HG03575 (cell line): ENCODE results near the gene KRT31.
"Not testable (repeated sequence)": the region's sequence is repeated elsewhere in the genome, so short reads cannot be mapped to it uniquely, and the experiment has no call there.

Experiments used
- ATAC-seq: cut with Tn5 transposase; IDR thresholded peaks from one replicate; pipeline ENCODE4 v1.9.1; 2021; ENCODE audit not compliant: unreplicated experiment, insufficient number of reproducible peaks, low FRiP score; ENCODE audit errors: extremely low read depth

Gene KRT31

GRCh38 chr17:41394254-41394996 is 3.0 kb downstream of the KRT31 start:
- ATAC-seq = no peak

DNA sequence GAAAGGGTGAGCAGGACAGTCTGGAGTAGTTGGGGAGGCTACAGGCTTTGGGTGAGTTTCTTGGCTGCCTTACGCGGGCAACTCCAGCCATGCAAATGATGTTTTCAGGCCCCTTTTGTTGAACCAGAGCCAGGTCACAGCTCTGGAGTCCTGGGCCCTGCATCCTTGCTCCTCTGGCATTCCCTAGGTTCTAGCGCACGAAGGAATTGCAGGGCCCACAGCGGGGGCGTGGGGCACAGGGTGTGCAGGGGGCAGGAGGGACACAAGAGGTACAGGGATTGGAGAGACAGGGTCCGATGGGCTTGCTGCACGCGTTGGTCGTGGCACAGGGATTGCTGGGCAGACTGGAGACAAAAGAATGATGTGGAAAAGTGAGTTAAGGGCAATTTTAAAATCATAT is 3.6 kb downstream of the KRT31 start:
- ATAC-seq = no peak

DNA sequence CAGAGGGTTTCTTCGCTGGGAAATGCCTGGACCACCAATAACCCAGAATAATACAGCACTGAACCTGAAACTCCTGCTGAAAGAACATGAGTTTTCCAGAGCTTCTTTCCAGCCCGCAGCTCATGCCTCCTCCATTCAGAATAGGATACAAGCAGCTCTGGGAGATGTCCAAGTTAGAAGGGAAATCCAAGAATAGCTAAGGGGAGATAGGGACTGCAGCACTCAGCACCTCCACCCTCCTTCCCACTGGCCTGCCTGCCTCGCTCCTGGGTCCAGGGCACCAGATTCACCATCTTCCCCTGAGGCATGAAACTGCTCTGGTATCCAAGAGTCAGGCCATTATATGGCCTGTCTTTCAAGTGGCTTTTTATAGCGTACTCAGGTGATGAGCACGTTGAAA is 4.1 kb downstream of the KRT31 start:
- no peak for ATAC-seq

DNA sequence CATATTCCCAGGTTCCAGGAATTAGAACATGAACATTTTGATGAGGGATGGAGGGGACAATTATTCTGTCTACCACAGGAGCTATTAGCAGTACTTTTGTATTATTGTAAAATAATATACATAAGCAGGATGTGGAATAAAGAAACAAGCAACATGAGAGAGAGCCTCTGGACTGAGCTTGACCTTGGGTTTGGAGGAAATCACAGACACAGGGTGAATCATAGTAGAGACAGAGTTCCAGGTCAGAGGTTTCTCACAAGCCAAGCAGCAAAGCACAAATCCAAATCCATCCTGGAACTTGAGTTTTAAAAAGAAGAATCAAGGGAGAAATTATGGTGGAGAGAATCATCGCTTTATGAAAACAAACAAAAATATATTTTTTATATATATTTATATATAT is 5.1 kb downstream of the KRT31 start:
- no peak for ATAC-seq

GRCh38 chr17:41391535-41391934 is 5.9 kb downstream of the KRT31 start:
- no peak for ATAC-seq

GRCh38 chr17:41390411-41390938 is 6.9 kb downstream of the KRT31 start:
- no peak for ATAC-seq

GRCh38 chr17:41387670-41388069 is 9.7 kb downstream of the KRT31 start:
- no peak for ATAC-seq

GRCh38 chr17:41386227-41386626 is 11.2 kb downstream of the KRT31 start:
- ATAC-seq = no peak

DNA sequence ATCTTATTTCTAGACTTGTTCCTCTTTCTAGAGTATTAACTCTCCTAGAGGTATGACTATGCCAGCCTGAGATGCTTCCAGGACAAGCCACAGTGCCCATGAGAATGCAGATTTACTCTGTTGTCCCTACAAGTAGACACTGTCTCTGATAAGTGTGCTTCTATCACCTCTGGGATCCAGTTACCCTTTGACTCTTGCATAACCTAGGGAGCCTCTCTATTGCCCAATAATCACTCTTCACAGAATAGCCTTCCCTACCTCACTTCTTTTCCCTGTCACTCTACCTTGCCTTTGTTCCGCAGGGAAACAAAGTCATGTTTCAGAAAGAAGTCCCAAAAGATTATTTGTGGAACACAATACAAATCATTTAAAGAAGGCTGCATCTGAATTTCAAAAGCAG is 13.7 kb downstream of the KRT31 start:
- ATAC-seq = no peak

DNA sequence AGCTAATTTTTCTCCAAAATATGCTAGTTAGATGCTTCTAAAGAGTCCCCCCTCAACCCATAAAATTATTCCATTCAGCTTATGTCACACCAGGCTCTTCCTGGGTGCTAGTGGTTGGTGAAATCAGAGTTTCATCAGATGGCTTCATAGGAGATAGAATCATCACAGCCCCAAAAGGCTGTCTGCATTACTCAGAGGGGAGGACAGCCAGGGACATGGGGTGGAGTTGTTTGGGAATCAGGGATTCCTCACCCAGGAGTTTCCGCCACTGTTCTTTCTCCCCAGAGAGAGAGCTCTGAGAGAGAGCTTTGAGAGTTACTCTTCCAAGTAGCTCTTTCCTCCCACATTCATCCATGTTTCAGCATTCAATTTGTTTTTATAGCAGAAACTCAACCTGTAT is 15.0 kb downstream of the KRT31 start:
- ATAC-seq = no peak

- ATAC-seq = not testable (repeated sequence)
Measured at GRCh38 chr17:41381943-41382342, 15.5 kb downstream of the KRT31 start, which contains the start of gene KRT34. TSS of gene KRT34 (minus strand) at chr17:41382306. CDS start at chr17:41382246, 60 bp downstream.

DNA sequence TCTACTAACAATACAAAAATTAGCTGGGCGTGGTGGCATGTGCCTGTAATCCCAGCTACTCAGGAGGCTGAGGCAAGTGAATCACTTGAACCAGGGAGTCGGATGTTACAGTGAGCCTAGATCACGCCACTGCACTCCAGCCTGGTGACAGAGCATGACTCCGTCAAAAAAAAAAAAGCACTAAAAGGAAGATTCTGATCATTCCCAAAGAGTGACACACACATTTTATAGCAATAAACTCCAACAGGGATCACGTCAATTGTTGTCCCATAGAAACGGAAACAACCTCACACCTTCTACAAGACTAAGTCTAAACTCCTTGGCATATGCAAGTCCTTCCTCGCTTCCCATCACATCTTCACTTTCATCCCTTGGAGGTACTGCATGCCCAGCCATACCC is 17.3 kb downstream of the KRT31 start:
- not testable (repeated sequence) for ATAC-seq

DNA sequence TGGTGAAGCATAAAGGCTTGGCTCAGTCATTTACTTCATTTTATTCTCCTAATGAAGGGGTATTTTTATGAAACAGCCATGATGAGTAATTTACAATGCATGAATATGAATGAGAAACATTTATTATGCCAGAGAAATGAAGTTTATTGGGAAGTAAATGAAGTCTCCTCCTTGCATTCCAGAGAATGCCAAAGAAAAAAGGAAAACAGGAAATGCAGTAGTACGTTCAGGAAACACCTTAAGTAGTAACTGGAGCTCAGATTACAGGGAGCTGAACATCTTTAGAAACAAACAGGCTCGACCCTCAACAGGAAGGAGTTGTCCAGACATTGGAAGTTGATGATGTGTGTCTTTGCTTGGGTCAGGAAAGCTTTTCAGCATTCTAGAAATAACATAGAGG is 19.9 kb downstream of the KRT31 start:
- no peak for ATAC-seq

GRCh38 chr17:41369713-41370112 is 27.7 kb downstream of the KRT31 start, which contains the start of gene KRT33B:
TSS of gene KRT33B (minus strand) at chr17:41369813. CDS start at chr17:41369750, 63 bp downstream.
- no peak for ATAC-seq

GRCh38 chr17:41369023-41369422 is 28.4 kb downstream of the KRT31 start:
- ATAC-seq = no peak

DNA sequence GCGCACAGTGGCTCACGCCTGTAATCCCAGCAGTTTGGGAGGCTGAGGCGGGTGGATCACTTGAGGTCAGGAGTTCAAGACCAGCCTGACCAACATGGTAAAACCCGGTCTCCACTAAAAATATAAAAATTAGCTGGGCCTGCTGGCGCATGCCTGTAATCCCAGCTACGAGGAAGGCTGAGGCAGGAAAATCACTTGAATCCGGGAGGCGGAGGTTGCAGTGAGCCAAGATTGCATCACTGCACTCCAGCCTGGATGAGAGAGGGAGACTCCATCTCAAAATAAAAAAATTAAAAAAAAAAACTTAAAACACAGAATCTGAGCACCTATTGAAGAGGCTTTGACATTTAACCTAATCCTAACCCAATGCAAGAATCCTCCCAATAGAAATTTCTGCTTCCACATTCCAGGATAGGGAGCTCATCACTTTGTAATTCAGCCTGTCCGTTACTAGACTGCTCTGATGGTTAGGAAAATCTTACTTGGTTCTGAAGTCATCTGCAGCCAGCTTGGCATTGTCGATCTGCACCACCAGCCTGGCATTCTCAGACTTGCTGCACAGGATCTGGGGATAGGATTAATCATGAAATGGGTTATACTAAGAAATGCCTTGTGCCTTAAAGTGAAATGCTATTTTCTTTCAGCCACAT is 29.9 kb downstream of the KRT31 start:
- ATAC-seq = no peak

GRCh38 chr17:41366070-41366469 is 31.3 kb downstream of the KRT31 start:
- no peak for ATAC-seq

GRCh38 chr17:41363881-41364280 is 33.5 kb downstream of the KRT31 start:
- no peak for ATAC-seq

DNA sequence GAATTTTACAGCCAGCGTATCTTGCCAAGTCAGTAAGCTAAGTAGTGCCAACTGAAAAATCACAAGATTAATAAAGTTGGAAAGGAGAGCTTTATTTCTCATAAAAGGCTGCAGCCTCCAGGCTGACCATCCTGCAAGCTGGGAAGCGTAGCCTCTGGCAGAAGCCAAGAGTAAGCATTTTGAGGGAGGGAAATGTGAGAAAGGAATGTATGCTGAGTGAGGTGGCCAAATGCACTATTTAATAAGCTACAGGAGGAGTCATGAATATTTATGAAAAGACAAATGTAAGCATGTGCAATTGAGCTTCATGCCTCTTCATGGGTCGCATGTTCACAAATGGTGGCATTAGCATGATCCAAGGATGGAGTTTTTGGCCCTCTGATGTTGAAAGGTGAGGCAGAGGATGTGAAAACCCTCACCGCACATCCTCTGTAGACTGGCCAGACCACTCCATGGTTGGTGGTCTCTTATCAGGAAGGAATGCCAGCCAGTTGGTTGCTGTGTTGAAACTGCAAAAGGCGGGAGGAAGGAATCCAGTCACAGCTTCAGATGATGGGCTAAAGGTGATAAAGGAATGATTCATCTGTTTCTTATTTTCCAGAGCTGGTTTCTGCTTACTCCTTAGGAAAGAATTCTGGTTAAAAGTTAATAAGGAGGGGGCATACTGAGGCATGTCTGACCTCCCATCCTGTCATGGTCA is 37.0 kb downstream of the KRT31 start:
- no peak for ATAC-seq

- no peak for ATAC-seq
Measured at GRCh38 chr17:41354536-41354935, 42.9 kb downstream of the KRT31 start.
